HCT116 (cell line): ENCODE data around the gene UMAD1. TPM values are rescaled to one million over a fixed set of nuclear protein-coding genes. Genes with fewer than 3 reads are reported as not detected.

Experiments
- ATAC-seq: fragments of 200-7000 bp; cut with Tn5 transposase; 2 replicates; pipeline ENCODE4 v1.9.1; 2020; ENCODE audit warnings: mild to moderate bottlenecking, moderate library complexity
- BruUV-seq: library from RNA; stranded (reverse); fragments of 400-500 nt; replicated peaks from 2 replicates; lab custom pipeline; 2021; lab: Mats Ljungman, UMichigan
- CTCF ChIA-PET: fragments of 300-600 bp; sonication (Branson Sonifier 250); formaldehyde crosslinking; loops from one replicate; lab custom pipeline; 2021; ENCODE audit warnings: antibody characterized with exemption; lab: Charles Lee
- POLR2A ChIA-PET: fragments of 300-600, 350-600 bp; sonication (Branson Sonifier 250); formaldehyde crosslinking; loops from one replicate; lab custom pipeline; 2021; ENCODE audit warnings: antibody characterized with exemption; lab: Charles Lee
- RAD21 ChIA-PET, 2 experiments: fragments of 300-600 bp; sonication (Branson Sonifier 250); formaldehyde crosslinking; loops; one replicate each; lab custom pipeline; 2023; ENCODE audit warnings: low total read pairs in 2 of 2; ENCODE audit not compliant: uncharacterized antibody in 2 of 2, unreplicated experiment in 2 of 2, low non-redundant PET in 1 of 2; lab: Charles Lee
- DNase-seq: peaks from one replicate; pipeline ENCODE4 v3.0.0-alpha.2; 2010; ENCODE audit warnings: low read depth, low spot score
- H2AFZ ChIP-seq: fragments of 200-600 bp; shearing (Covaris generic), sonication (generic); 2 replicates; pipeline ENCODE4 v1.6.1; 2017; ENCODE audit warnings: low read depth, mixed run types, mixed read lengths, antibody characterized with exemption, low read length; ENCODE audit not compliant: poor library complexity, severe bottlenecking
- H3K27ac ChIP-seq: 2 replicates; pipeline ENCODE4 v1.5.1; 2012; ENCODE audit warnings: low read depth, low read length
- H3K27me3 ChIP-seq: fragments of 200-600 bp; sonication (generic); 2 replicates; pipeline ENCODE4 v1.6.1; 2016; ENCODE audit warnings: mixed run types, low read length, mixed read lengths; ENCODE audit not compliant: insufficient read depth
- H3K36me3 ChIP-seq, 2 experiments: fragments of 200-500 bp in 1 of 2; fragments of 200-600 bp in 1 of 2; sonication (Bioruptor generic) in 1 of 2; sonication (generic) in 1 of 2; 2 replicates each; pipeline versions ENCODE4 v1.5.1 to v1.6.1; 2014 to 2016; ENCODE audit warnings: low read length in 2 of 2, inconsistent platforms in 1 of 2, mixed read lengths in 1 of 2, mixed run types in 1 of 2; ENCODE audit not compliant: insufficient read depth in 2 of 2, control insufficient read depth in 1 of 2
- H3K4me1 ChIP-seq, 2 experiments: fragments of 200-600 bp in 1 of 2; sonication (generic) in 1 of 2; 2 replicates each; pipeline versions ENCODE4 v1.5.1 to v1.6.1; 2012 to 2017; ENCODE audit warnings: low read length in 2 of 2, inconsistent platforms in 1 of 2, mild to moderate bottlenecking in 1 of 2, mixed read lengths in 1 of 2, mixed run types in 1 of 2, moderate library complexity in 1 of 2; ENCODE audit not compliant: insufficient read depth in 2 of 2, control insufficient read depth in 1 of 2
- H3K4me2 ChIP-seq: fragments of 200-600 bp; sonication (generic); 2 replicates; pipeline ENCODE4 v1.6.1; 2017; ENCODE audit warnings: mixed run types, low read length, mixed read lengths
- H3K4me3 ChIP-seq, 2 experiments: fragments of 200-600 bp in 1 of 2; sonication (generic) in 1 of 2; replicated peaks in 1 of 2; 2 replicates each; pipeline ENCODE4 v1.5.1; 2011 to 2016; ENCODE audit warnings: low read length in 2 of 2, control low read depth in 1 of 2, low read depth in 1 of 2, mild to moderate bottlenecking in 1 of 2, mixed read lengths in 1 of 2, mixed run types in 1 of 2
- H3K79me2 ChIP-seq: fragments of 200-600 bp; sonication (generic); 2 replicates; pipeline ENCODE4 v1.6.1; 2017; ENCODE audit warnings: mild to moderate bottlenecking, mixed run types, low read length, moderate library complexity, mixed read lengths; ENCODE audit not compliant: insufficient read depth
- H3K9ac ChIP-seq: fragments of 200-600 bp; sonication (generic); 2 replicates; pipeline ENCODE4 v1.6.1; 2016; ENCODE audit warnings: low read length, mixed read lengths
- H3K9me2 ChIP-seq: fragments of 200-600 bp; sonication (generic), shearing (Covaris generic); 2 replicates; pipeline ENCODE4 v1.6.1; 2017; ENCODE audit warnings: mixed run types, mild to moderate bottlenecking, moderate library complexity; ENCODE audit not compliant: insufficient read depth
- H3K9me3 ChIP-seq, 2 experiments: fragments of 200-500 bp in 1 of 2; fragments of 200-600 bp in 1 of 2; sonication (Bioruptor generic) in 1 of 2; sonication (generic) in 1 of 2; 2 replicates each; pipeline ENCODE4 v1.6.1; 2014 to 2017; ENCODE audit warnings: low read length in 2 of 2, mixed read lengths in 2 of 2, inconsistent platforms in 1 of 2, low read depth in 1 of 2, mild to moderate bottlenecking in 1 of 2, mixed run types in 1 of 2, moderate library complexity in 1 of 2; ENCODE audit not compliant: control insufficient read depth in 1 of 2, insufficient read depth in 1 of 2
- H4K20me1 ChIP-seq: fragments of 200-600 bp; sonication (generic), shearing (Covaris generic); 2 replicates; pipeline ENCODE4 v1.6.1; 2017; ENCODE audit warnings: mixed run types, mild to moderate bottlenecking, moderate library complexity; ENCODE audit not compliant: insufficient read depth
- ATF3 ChIP-seq: IDR thresholded peaks from 2 replicates; pipeline ENCODE4 v1.6.1; 2012
- CBX3 ChIP-seq: IDR thresholded peaks from 2 replicates; pipeline ENCODE4 v1.6.1; 2012; ENCODE audit warnings: low read depth
- CEBPB ChIP-seq: IDR thresholded peaks from 2 replicates; pipeline ENCODE4 v1.6.1; 2012; ENCODE audit warnings: low read depth
- CTCF ChIP-seq, 3 experiments: fragments of 200-600 bp in 1 of 3; sonication (generic) in 1 of 3; IDR thresholded peaks in 2 of 3; conservative IDR thresholded peaks in 1 of 3; 2 replicates each; pipeline ENCODE4 v1.5.1; 2012 to 2017; ENCODE audit warnings: low read depth in 2 of 3, low read length in 2 of 3, antibody characterized with exemption in 1 of 3, borderline replicate concordance in 1 of 3, control low read depth in 1 of 3, mild to moderate bottlenecking in 1 of 3, mixed read lengths in 1 of 3, mixed run types in 1 of 3, moderate library complexity in 1 of 3; ENCODE audit not compliant: insufficient read depth in 1 of 3
- EGR1 ChIP-seq: IDR thresholded peaks from 2 replicates; pipeline ENCODE4 v1.6.1; 2012; ENCODE audit warnings: low read depth
- ELF1 ChIP-seq: IDR thresholded peaks from 2 replicates; pipeline ENCODE4 v1.6.1; 2012; ENCODE audit warnings: low read depth, borderline replicate concordance
- FOSL1 ChIP-seq: IDR thresholded peaks from 2 replicates; pipeline ENCODE4 v1.6.1; 2012; ENCODE audit warnings: low read depth
- JUND ChIP-seq: IDR thresholded peaks from 2 replicates; pipeline ENCODE4 v1.6.1; 2012
- POLR2A ChIP-seq: IDR thresholded peaks from 2 replicates; pipeline ENCODE4 v1.7.0; 2011; ENCODE audit warnings: borderline replicate concordance; ENCODE audit not compliant: insufficient read depth, insufficient read length; ENCODE audit errors: extremely low read depth
- POLR2AphosphoS5 ChIP-seq: IDR thresholded peaks from 2 replicates; pipeline ENCODE4 v1.6.1; 2011; ENCODE audit warnings: mild to moderate bottlenecking, low read depth, low read length, moderate library complexity
- RAD21 ChIP-seq: IDR thresholded peaks from 2 replicates; pipeline ENCODE4 v1.6.1; 2012; ENCODE audit warnings: low read depth, mild to moderate bottlenecking
- SP1 ChIP-seq: IDR thresholded peaks from 2 replicates; pipeline ENCODE4 v1.6.1; 2012; ENCODE audit warnings: low read depth
- SRF ChIP-seq: IDR thresholded peaks from 2 replicates; pipeline ENCODE4 v1.6.1; 2012; ENCODE audit warnings: low read depth
- YY1 ChIP-seq: IDR thresholded peaks from 2 replicates; pipeline ENCODE4 v1.6.1; 2011; ENCODE audit warnings: low read length, low read depth, moderate library complexity, mild to moderate bottlenecking; ENCODE audit not compliant: insufficient replicate concordance; ENCODE audit errors: extremely low read depth
- ZNF274 ChIP-seq: fragments of 200-500 bp; sonication (Bioruptor generic); IDR thresholded peaks from 2 replicates; pipeline ENCODE4 v1.6.1; 2014; ENCODE audit warnings: mild to moderate bottlenecking, low read depth, low read length, inconsistent platforms
- intact Hi-C: fragments of 100-400 bp; cut with micrococcal nuclease; formaldehyde crosslinking; loops from 2 replicates; pipeline ENCODE4 v1.10.0; 2022
- total RNA-seq: library from RNA; stranded (reverse); gene quantifications from one replicate; pipeline ENCODE4 v1.2.1, GENCODE V29; 2021; ENCODE audit not compliant: unreplicated experiment

Gene UMAD1
- total RNA-seq, 1 experiment from 2014 or later, result 12.7 TPM

GRCh38 chr7:7779888-7780287 lies 139.3 kb downstream of the UMAD1 start:
- intact Hi-C loops, result no loop called here
- no TSS peak for BruUV-seq
- H3K36me3 ChIP-seq, result no peaks in the 10 kb centered on the region
- ATAC-seq (no peak), DNase-seq (no peak)
- CTCF ChIA-PET, result no interaction called here
- no peaks in the 10 kb centered on the region for H3K27me3 ChIP-seq
- no peak overlapping the region for H2AFZ ChIP-seq
- no peaks in the 10 kb centered on the region for H3K9me3 ChIP-seq
- POLR2A ChIA-PET, result no interaction called here
- no peak overlapping the region for H3K4me2 ChIP-seq
- no peak overlapping the region for H3K27ac ChIP-seq
- no peaks in the 10 kb centered on the region for H3K4me1 ChIP-seq
- no peaks in the 10 kb centered on the region for H4K20me1 ChIP-seq
- TF ChIP-seq ATF3 (no peak), SRF (no peak), POLR2A (no peak), ZNF274 (no peak), FOSL1 (no peak), RAD21 (no peak), SP1 (no peak), YY1 (no peak), CTCF (IDR thresholded peaks at IDR 0.05 in 2 of 3, conservative IDR thresholded peaks at IDR 0.05 in 1 of 3; ENCODE audit: borderline replicate concordance in 1 of 3, insufficient read depth in 1 of 3, low read depth in 2 of 3, low read length in 2 of 3) (no peak), CEBPB (no peak), CBX3 (no peak), EGR1 (no peak), ELF1 (no peak), JUND (no peak), POLR2AphosphoS5 (no peak)
- H3K4me3 ChIP-seq, result no peak overlapping the region
- no peaks in the 10 kb centered on the region for H3K9me2 ChIP-seq
- H3K9ac ChIP-seq, result no peak overlapping the region
- H3K79me2 ChIP-seq, result no peaks in the 10 kb centered on the region
- RAD21 ChIA-PET, result no interaction called here
